ENCODE data around the gene REEP5.
"Not testable (repeated sequence)": the region's sequence is repeated elsewhere in the genome, so short reads cannot be mapped to it uniquely, and the experiment has no call there.

Gene REEP5

DNA sequence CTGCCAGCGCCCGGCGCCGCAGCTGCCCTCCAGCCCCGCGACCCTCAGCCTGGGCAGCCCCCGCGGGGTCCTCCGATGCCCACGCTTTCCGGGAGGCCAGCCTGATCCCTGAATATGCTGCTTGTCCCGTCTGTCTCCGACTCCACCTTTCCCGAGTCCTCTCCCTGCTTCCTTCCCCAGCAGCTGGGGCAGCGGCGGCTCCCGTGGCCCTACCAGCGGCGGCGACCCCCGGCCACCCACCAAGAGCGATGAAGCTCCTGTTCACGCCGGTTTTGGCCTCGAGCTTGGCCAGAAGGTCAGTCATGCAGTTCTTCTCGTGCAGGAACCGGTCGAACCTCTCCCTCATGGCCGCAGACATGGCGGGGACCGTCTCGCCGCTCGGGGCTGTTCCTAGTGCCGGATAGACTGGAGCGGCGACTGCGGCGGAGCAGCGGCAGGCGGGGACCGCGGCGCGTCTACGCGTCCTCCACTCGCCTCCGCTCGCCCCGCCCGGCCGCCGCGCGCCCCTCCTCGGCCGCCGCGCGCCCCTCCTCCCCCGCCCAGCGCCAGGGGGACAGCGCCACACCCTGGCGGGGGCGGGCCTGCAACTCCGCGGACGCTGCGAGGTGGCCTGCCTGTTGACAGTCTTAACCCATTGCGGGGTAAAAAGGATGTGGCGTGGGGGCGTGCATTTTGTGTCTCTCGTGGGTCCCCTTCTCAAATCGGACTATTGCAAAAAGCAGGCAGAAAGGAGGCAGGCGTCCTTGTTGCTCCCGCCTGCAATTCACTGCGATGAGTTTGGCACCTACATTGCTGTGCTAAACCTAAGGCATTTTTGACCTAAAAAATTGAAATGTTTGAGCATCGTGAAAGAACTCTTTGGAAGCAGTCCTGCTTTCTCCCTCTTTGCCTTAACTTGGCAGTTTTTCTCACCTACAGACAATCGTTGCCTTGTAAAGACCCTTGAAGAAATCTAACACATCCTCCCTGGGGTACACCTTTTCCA lies at the start of gene REEP5:
TSS of gene REEP5 (minus strand) at position 395 of the 985 bp plus-strand sequence. CDS start at position 358, 37 bp downstream.
- DNase-seq: peak; percentile 88

DNA sequence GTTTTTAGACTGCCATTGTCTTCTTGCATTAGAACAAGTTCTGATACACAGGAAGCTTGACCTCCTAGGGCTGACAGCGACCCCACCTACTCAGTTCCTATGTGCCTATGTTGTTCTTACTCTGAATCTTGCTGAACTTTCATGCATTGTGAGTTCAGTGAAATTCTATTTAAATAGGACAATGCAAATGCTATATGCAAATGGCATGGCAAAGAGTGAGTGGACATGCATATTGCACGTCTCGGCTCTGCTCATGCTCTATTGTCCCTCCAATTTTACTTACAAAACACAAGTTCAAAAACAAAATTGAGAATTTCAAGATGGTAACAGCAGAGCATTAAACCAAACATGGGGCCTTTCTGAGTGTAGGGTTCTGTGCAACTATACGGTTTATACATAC lies 49.2 kb upstream of the REEP5 start:
- DNase-seq: no peak

DNA sequence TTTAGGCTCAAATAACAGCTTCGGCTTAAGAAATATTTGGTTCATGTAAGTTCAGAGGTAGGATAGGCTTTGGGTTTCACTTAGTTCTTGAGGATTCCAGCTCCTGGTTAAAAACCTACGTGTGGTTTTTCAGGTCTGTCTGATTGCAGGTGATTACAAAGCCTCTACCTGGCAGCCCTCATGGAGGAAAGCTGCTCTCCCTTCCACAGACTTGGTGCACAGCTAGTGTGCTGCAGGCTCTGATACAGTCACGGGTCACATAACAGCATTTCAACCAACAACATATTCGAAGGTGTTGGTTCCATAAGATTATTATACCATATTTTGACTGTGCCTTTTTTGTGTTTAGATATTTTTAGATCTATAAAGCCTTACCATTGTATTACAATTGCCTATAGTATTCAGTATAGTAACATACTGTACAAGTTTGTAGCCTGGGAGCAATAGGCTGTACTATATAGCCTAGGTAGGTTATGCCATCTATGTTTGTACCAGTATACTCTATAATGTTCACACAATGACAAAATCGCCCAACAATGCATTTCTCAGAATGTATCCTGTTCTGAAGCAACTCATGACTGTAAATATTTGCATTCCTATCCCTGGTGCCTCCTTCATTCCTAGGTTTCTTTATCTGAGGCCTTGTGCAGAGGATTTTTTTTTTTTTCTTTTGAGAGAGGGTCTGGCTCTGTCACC lies 46.5 kb upstream of the REEP5 start:
- DNase-seq: no peak

DNA sequence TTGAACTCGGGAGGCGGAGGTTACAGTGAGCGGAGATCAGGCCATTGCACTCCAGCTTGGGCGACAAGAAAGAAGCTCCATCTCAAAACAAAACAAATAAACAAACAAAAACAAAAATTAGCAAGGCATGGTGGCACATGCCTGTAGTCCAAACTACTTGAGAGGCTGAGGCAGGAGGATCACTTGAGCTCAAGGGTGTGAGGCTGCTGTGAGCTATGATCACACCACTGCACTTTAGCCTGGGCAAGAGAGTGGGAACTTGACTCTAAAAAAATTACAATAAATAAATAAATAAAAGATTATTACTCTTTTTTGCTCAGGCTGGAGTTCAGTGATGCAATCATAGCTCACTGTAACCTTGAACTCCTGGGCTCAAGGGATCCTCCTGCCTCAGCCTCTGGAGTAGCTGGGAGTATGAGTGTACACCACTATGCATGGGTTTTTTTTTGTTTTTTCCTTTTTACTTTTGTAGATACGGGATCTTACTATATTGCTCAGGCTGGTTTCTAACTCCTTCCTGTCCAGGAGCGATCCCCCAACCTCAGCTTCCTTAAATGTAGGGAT lies 45.6 kb upstream of the REEP5 start:
- DNase-seq: no peak

DNA sequence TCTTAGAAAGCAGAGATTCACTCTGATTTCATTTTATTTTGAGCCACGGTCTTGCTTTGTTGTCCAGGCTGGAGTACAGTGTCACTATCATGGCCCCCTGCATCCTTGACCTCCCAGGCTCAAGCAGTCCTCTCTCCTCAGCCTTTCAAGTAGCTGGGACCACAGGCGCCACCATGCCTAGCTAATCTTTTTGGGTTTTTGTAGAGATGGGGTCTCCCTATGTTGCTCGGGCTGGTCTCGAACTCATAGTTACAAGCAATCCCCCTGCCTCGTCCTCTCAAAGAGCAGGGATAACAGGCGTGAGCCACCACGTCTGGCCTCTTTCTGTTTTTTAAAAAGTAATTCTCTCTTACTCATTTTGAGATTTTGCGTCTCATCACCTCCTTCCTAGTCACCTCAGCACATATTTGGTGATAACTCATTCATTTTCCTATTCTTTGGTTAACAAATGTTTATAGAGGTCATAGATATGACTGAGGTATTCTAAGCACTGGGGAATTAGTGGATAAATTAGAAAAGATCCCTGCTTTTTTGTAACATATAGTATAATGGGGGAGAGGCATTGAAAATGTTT lies 43.8 kb upstream of the REEP5 start:
- DNase-seq: no peak

DNA sequence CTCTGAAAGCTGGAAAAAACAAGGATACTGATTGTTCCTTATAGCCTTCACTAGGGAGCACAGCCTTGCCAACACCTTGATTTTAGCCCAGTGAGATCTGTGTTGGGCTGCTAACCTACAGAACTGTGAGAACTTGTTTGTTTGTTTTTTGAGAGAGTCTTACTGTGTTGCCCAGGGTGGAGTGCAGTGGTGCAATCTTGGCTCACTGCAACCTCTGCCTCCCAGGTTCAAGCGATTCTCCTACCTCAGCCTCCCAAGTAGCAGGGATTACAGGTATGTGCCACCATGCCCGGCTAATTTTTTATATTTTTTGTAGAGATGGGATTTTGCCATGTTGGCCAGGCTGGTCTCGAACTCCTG lies 41.3 kb upstream of the REEP5 start:
- DNase-seq: not testable (repeated sequence)

DNA sequence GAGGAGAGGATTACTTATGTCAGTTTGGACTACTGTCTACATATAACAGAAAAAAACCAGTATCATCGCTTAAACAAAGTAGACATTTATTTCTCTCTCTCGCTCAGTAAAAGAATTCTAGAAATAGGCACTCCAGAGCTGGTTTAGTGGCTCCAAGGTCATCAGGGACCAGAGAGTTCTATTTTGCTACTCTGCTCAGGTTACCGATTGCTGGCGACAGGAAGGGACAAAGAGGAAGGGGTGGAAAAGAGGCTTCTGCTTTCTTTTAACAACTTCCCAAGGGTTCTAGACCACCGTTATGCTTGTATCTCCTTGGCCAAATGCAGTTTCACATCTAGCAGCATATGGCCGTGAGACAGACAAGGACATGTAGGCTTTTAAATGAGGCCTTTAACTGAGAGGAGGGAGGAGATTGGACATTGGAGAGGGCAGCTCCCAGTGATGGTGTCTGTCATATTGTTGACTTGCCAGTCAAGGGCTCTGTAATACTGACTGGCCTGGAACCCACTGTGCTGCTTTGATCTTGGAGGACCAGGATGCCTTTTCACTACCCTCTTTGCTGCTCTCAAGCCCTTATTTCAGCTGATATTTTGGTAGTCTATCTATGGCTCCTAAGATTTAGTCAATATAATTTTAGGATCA lies 39.0 kb upstream of the REEP5 start:
- DNase-seq: no peak

DNA sequence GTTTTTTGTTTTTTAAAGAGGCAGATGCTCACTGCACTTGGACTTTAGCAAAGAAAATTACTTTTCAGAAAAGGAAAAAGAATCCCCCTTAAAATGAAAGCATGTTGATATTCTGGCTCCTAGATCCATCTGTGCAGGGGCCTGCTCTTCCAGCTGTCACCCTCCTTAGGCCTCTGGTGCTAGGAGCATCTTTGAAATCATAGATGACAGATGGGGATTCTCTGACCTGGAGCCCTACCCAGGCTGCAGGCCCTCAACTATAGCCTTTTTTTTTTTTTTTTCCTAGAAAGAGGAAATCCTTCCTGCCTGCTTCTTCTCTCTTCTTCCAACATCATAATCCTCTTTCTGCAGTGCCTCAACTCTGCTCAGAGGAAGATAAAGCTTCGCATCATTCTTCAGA lies 38.3 kb upstream of the REEP5 start:
- no peak for DNase-seq

DNA sequence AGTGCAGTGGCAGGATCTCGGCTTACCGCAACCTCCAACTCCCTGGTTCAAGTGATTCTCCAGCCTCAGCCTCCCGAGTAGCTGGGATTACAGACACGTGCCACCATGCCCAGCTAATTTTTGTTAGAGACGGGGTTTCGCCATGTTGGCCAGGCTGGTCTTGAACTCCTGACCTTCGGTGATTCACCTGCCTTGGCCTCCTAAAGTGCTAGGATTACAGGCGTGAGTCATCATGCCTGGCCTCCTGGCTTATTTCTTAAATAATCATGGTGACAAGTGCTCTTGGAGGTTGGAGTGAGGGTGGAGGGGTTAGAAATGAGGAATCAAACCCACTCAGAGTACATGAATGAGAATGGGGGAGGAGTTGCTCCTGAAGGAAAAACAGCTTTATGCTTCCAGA lies 37.8 kb upstream of the REEP5 start:
- DNase-seq: not testable (repeated sequence)

DNA sequence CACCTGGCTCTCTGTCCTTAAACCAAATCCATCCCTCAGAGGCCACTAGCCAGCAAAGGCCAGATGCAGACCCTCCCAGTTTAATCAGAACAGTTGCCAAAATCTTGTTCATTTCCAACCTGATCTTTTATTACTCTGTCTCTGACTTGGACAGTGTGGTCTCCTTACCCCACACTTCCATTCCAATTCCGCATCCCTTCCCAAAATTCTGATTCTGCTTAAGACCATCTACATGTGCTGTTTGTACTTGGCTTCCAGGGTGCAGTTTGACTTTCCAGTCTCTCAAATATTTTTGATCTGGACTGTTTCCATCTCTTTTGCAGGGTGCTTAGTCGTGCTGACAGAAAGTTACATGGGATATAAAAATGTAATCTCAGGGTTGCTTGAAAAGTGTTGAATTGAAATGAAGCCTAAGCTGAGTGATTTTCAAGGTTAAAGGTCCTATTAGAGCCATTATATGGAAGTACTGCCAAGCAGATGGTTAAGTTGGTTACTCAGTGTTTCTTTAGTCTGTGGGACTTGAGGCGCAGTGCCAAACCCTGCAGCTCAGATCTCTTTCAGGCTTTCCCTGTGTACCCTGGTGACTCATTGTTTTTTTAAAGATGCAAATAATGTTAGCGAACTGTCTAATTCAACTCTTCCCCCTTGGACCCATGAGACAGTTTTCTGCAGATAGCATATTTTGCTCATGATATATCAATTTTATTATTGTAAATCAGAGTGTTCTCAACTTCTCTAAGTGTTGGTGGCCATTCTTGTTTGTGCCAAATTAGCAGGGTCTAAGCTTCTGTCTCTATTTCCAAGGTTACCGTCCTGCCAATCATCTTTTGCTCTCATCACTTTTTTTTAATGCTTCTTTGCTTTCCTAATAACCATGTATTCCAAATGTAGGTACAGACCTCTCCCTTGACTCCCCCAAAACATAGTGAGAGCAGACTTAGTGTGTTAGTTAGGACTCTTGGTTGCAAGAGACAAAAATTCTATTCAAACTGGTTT lies 36.4 kb upstream of the REEP5 start:
- no peak for DNase-seq

DNA sequence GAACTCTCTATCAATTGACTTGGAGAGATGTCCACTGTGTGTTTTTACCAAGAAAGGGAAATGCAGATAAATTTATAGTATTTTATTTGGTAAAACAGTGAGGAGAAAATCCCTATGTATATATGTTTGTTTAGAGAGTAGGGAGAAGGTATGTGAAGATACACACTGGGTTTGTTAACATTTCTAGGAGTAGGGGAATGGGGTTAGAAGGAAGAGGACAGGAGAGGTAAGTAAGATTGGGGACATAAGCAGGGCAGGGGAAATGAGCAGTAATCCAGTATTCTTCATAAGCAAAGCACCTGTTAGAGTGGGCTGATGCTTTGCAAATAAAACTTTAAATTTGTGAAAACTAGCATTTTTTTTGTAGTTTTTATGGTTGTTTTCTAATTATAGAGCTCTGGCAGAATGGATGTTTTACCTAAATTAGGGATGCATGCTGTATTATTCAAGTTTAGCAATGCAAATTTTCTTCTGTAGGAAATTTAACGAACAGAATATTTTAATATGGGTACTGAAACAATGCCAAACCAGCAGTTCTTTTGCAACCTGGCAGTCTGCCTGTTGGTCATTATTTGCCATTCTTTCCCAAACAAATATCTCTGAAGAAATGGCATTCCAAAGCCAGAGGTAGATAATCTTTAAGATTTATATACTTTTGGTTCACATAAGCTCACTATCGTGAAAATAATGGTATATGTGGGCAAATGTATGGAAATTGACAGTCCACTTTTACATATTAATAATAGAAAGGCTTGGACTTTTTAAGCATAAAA lies 35.2 kb upstream of the REEP5 start:
- DNase-seq: no peak

DNA sequence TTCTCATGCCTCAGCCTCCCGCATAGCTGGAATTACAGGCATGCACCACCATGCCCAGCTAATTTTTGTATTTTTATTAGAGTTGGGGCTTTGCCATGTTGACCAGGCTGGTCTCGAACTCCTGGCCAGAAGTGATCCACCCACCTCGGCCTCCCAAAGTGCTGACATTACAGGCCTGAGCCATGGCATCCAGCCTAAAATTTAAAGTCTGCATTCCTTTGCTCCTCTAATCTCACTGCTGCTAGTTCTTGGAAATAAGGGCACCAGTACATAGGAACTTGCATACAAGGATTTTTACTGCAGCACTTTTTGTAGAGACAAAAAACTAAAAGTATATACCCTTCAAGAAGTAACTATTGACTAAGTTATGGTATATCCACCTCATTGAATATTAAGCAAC lies 34.6 kb upstream of the REEP5 start:
- DNase-seq: no peak

DNA sequence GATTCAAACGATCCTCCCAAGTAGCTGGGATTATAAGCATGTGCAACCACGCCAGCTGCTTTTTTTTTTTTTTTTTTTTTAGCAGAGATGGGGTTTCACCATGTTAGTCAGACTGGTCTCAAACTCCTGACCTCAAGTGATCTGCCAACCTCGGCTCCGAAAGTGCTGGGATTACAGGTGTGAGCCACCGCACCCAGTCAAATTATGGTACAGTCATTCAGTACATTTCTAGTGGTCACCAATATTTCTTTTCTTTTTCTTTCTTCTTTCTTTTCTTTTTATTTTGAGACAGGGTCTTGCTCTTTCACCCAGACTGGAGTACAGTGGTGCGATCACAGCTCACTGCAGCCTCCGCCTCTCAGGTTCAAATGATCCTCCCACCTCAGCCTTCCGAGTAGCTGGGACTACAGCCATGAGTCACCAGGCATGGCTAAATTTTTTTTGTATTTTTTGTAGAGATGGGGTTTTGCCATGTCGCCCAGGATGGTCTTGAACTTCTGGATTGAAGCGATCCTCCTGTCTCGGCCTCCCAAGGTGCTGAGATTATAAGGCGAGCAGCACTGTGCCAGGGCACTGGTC lies 29.2 kb upstream of the REEP5 start:
- no peak for DNase-seq

DNA sequence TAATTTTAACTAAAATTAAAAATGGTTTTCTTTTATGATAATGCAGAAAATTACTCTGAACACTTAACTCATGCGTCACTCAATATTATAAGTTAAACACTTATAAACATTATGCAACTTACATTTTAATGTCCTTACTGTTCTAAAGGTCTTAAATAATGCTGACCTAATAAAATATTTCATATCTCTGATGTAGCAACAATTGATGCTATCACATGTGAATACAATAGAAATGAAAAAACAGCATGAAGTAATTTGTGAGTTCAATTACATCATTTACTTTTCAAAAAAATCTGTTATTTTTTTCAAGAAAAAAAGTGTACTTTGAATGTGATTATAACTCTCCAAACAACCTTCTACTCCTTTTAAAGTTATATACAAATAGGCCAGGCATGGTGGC lies 26.4 kb upstream of the REEP5 start:
- no peak for DNase-seq

DNA sequence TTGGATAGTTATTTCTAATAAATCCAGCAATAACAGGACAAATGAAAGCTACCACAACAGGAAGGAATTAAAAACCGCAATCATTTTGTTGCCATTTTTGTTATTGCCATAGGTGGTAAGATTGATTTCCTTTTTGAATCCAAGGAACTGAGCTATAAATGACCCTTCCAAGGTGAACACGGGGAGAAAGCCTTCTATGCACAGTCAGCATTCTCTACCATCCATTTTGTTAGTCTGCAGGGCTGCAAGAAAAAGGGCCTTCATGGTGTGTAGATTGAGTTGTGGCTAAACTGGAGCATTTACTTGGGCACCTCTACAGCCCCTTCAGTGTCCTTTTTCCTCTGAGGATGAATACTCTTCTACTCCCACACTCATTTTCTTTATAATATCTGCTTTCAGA lies 18.6 kb upstream of the REEP5 start:
- DNase-seq: no peak

DNA sequence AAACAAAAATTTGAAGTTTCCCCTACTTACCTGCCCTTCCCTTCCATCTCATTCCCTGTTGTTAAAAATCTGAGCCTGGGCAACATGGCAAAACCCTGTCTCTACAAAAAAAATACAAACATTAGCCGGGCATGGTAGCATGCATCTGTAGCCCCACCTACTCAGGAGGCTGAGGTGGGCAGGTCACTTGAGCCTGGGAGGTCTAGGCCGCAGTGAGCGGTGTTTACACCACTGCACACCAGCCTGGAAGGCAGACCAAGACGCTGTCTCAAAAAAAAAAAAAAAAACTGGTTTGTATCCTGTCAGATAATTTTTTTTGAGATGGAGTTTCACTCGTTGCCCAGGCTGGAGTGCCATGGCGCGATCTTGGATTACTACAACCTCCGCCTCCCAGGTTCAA lies 16.3 kb upstream of the REEP5 start:
- DNase-seq: no peak

DNA sequence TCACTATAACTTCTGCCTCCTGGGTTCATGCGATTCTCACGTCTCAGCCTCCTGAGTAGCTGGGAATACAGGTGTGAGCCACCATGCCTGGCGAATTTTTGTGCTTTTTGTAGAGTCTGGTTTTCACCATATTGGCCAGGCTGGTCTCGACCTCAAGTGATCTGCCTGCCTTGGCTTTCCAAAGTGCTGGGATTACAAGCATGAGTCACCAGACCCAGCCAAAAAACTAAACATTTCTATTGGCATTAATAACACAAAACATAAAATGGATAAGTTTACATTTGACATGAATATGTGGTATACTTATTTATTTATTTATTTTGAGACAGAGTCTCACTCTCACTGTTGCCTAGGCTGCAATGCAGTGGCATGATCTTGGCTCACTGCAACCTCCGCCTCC lies 13.6 kb upstream of the REEP5 start:
- DNase-seq: no peak

DNA sequence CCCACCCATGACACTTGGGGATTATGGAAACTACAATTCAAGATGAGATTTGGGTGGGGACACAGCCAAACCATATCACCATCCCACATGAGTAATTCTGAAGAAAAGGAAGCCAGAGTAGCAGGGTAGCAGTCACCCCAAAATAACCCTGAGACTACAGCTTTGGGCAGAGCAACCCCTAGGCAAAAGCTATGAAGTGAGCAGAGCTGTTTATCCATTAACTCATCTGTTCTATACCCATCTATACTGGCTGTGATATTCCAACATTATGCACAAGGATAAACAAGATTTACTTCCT lies 12.3 kb upstream of the REEP5 start:
- DNase-seq: no peak

DNA sequence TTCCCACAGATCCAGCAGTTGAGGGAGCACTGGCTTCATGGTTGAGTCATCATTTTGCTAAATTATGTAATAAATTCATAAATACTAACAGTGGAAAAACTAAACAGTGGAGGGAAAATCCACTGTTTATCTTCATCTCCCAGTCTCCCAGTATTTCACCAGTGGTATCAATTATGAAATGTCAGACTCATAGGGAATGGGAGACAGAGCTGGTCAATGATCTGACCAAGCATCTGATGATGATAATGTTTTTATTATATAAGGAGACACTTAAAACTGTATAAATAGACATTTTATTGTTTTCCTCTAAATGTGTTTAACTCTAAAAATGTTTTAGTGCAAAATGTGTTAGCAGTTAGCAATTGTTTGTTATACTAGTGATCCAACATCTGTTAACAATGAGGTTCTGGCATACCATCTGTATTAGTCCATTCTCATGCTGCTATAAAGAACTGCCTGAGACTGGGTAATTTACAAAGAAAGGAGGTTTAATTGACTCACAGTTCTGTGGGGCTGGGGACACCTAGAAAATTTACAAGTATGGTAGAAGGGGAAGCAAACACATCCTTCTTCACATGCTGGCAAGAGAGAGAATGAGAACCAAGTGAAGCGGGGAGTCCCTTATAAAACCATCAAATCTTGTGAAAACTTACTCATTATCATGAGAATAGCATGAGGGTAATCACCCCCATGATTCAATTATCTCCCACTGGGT lies 11.8 kb upstream of the REEP5 start:
- no peak for DNase-seq

DNA sequence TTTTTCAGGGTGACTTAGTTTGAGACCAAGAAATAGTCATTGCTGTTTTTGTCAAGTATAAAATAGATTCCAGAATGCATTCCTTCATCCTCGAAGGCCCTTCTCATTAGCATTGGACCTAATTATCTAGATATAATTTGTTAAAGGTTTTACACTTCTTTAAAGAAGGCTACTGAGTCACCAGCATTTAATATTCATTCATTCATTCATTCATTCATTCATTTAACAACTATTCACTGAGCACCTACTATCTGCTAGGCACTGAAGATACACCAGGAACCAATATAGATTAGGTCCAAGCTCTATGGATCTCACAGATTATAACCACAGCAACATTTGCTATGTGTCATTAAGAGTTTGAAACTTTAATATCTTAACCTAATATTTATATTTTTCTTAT lies 11.1 kb upstream of the REEP5 start:
- DNase-seq: no peak

Measured in CD4-positive, alpha-beta T cell treated with Interleukin-12 subunit alpha and Interleukin-12 subunit beta, for 1 hour (primary cell).